H9 (cell line): ENCODE results near the gene MIA3. TPM values are rescaled to one million over a fixed set of nuclear protein-coding genes. Genes with fewer than 3 reads are reported as not detected.

ENCODE experiments used
- DNase-seq: peaks from one replicate; pipeline ENCODE4 v3.0.0-alpha.2; 2017
- H2AFZ ChIP-seq: one replicate; pipeline ENCODE4 v1.6.1; 2013; ENCODE audit warnings: mild to moderate bottlenecking, low read length, control low read depth, moderate library complexity
- H2AK5ac ChIP-seq: 2 replicates; pipeline ENCODE4 v1.6.1; 2013; ENCODE audit warnings: low read length, control low read depth, mixed read lengths; ENCODE audit not compliant: insufficient read length
- H2BK120ac ChIP-seq: one replicate; pipeline ENCODE4 v1.6.1; 2013; ENCODE audit warnings: low read depth, mild to moderate bottlenecking, low read length, control low read depth, inconsistent platforms; ENCODE audit not compliant: poor library complexity, severe bottlenecking
- H2BK12ac ChIP-seq: 2 replicates; pipeline ENCODE4 v1.6.1; 2013; ENCODE audit warnings: low read length, control low read depth, mixed read lengths, low read depth; ENCODE audit not compliant: insufficient read length
- H2BK15ac ChIP-seq: 2 replicates; pipeline ENCODE4 v1.6.1; 2013; ENCODE audit warnings: low read depth, low read length, control low read depth
- H2BK20ac ChIP-seq: one replicate; pipeline ENCODE4 v1.6.1; 2013; ENCODE audit warnings: low read depth, mild to moderate bottlenecking, low read length, control low read depth, inconsistent platforms; ENCODE audit not compliant: poor library complexity, severe bottlenecking
- H2BK5ac ChIP-seq: 2 replicates; pipeline ENCODE4 v1.6.1; 2013; ENCODE audit warnings: low read length, control low read depth, mixed read lengths; ENCODE audit not compliant: insufficient read length
- H3K14ac ChIP-seq: 2 replicates; pipeline ENCODE4 v1.6.1; 2013; ENCODE audit warnings: low read length, control low read depth; ENCODE audit not compliant: insufficient read depth
- H3K18ac ChIP-seq: 2 replicates; pipeline ENCODE4 v1.6.1; 2013; ENCODE audit warnings: low read depth, mild to moderate bottlenecking, mixed read lengths, low read length, control low read depth; ENCODE audit not compliant: insufficient read length
- H3K23ac ChIP-seq: 2 replicates; pipeline ENCODE4 v1.6.1; 2013; ENCODE audit warnings: low read length, control low read depth, mixed read lengths, low read depth; ENCODE audit not compliant: insufficient read length
- H3K23me2 ChIP-seq: 2 replicates; pipeline ENCODE4 v1.6.1; 2013; ENCODE audit warnings: low read depth, mild to moderate bottlenecking, mixed read lengths, low read length, control low read depth; ENCODE audit not compliant: insufficient read length, poor library complexity, severe bottlenecking
- H3K27ac ChIP-seq: 2 replicates; pipeline ENCODE4 v1.5.1; 2013; ENCODE audit warnings: low read length, control low read depth, mixed read lengths, low read depth; ENCODE audit not compliant: insufficient read length
- H3K27me3 ChIP-seq: 2 replicates; pipeline ENCODE4 v1.6.1; 2013; ENCODE audit warnings: low read length, control low read depth, inconsistent platforms; ENCODE audit not compliant: insufficient read depth
- H3K4ac ChIP-seq: 2 replicates; pipeline ENCODE4 v1.6.1; 2013; ENCODE audit warnings: low read depth, mild to moderate bottlenecking, control low read depth, inconsistent platforms, low read length, moderate library complexity
- H3K4me1 ChIP-seq: 2 replicates; pipeline ENCODE4 v1.6.1; 2013; ENCODE audit warnings: low read length, control low read depth, inconsistent platforms; ENCODE audit not compliant: insufficient read depth
- H3K4me2 ChIP-seq: 2 replicates; pipeline ENCODE4 v1.6.1; 2013; ENCODE audit warnings: low read length, control low read depth, mixed read lengths; ENCODE audit not compliant: insufficient read length, insufficient read depth
- H3K56ac ChIP-seq: 2 replicates; pipeline ENCODE4 v1.6.1; 2013; ENCODE audit warnings: low read depth, mild to moderate bottlenecking, mixed read lengths, low read length, control low read depth; ENCODE audit not compliant: insufficient read length
- H3K79me1 ChIP-seq: 2 replicates; pipeline ENCODE4 v1.6.1; 2013; ENCODE audit warnings: low read depth, mild to moderate bottlenecking, moderate library complexity, low read length, control low read depth, inconsistent platforms; ENCODE audit not compliant: insufficient read depth, poor library complexity, severe bottlenecking
- H3K79me2 ChIP-seq: 2 replicates; pipeline ENCODE4 v1.6.1; 2013; ENCODE audit warnings: low read length, control low read depth, inconsistent platforms; ENCODE audit not compliant: insufficient read depth
- H3K9ac ChIP-seq: 2 replicates; pipeline ENCODE4 v1.6.1; 2013; ENCODE audit warnings: low read length, control low read depth, mixed read lengths; ENCODE audit not compliant: insufficient read length; ENCODE audit errors: extremely low read depth
- H3K9me3 ChIP-seq: one replicate; pipeline ENCODE4 v1.6.1; 2013; ENCODE audit warnings: low read depth, low read length, inconsistent platforms; ENCODE audit not compliant: control insufficient read depth
- H3T11ph ChIP-seq: one replicate; pipeline ENCODE4 v1.6.1; 2013; ENCODE audit warnings: mild to moderate bottlenecking, low read length, control low read depth, inconsistent platforms
- H4K20me1 ChIP-seq: one replicate; pipeline ENCODE4 v1.6.1; 2013; ENCODE audit not compliant: control insufficient read depth, insufficient read length, insufficient read depth
- H4K5ac ChIP-seq: 2 replicates; pipeline ENCODE4 v1.6.1; 2013; ENCODE audit warnings: low read depth, mild to moderate bottlenecking, mixed read lengths, low read length, control low read depth; ENCODE audit not compliant: insufficient read length
- H4K8ac ChIP-seq: replicated peaks from 2 replicates; pipeline ENCODE4 v1.6.1; 2013; ENCODE audit warnings: low read length, control low read depth, mixed read lengths, low read depth; ENCODE audit not compliant: insufficient read length
- H4K91ac ChIP-seq: 2 replicates; pipeline ENCODE4 v1.6.1; 2013; ENCODE audit warnings: low read depth, mild to moderate bottlenecking, moderate library complexity, mixed read lengths, low read length, control low read depth; ENCODE audit not compliant: insufficient read length
- H3K27ac Mint-ChIP-seq, 3 experiments: 2 replicates in 2 of 3; 3 replicates in 1 of 3; pipeline ENCODE4 v1.8.0; 2020 to 2021; ENCODE audit warnings: mixed read lengths in 3 of 3, mild to moderate bottlenecking in 1 of 3, moderate library complexity in 1 of 3
- H3K27me3 Mint-ChIP-seq: 2 replicates; pipeline ENCODE4 v1.8.0; 2021; ENCODE audit warnings: low read depth, mild to moderate bottlenecking, moderate library complexity, mixed read lengths
- H3K36me3 Mint-ChIP-seq, 3 experiments: 2 replicates in 2 of 3; 3 replicates in 1 of 3; pipeline ENCODE4 v1.8.0; 2020 to 2021; ENCODE audit warnings: low read depth in 3 of 3, mixed read lengths in 3 of 3; ENCODE audit not compliant: insufficient read depth in 1 of 3
- H3K4me1 Mint-ChIP-seq, 2 experiments: 2 replicates each; pipeline ENCODE4 v1.8.0; 2020; ENCODE audit warnings: mixed read lengths in 2 of 2
- H3K4me3 Mint-ChIP-seq, 2 experiments: 2 replicates in 1 of 2; 3 replicates in 1 of 2; pipeline ENCODE4 v1.8.0; 2020 to 2021; ENCODE audit warnings: mild to moderate bottlenecking in 2 of 2, mixed read lengths in 2 of 2, moderate library complexity in 1 of 2
- H3K9me3 Mint-ChIP-seq, 2 experiments: 2 replicates in 1 of 2; 3 replicates in 1 of 2; pipeline ENCODE4 v1.8.0; 2020; ENCODE audit warnings: mild to moderate bottlenecking in 2 of 2, mixed read lengths in 2 of 2, moderate library complexity in 1 of 2
- CTCF ChIP-seq: fragments of 200-600 bp; sonication (generic); conservative IDR thresholded peaks from 3 replicates; pipeline ENCODE4 v1.8.0; 2021; ENCODE audit warnings: antibody characterized with exemption, mild to moderate bottlenecking
- WGBS: extraction: QIAGEN DNeasy Blood & Tissue Kit; methylation state at CpG from one replicate; pipeline ENCODE4 v1.1.7; 2013; ENCODE audit warnings: missing lambda C conversion rate, low lambda C conversion rate, mixed read lengths; ENCODE audit not compliant: insufficient read length; ENCODE audit errors: extremely low coverage; 5-methylcytosine and 5-hydroxymethylcytosine counted together
- total RNA-seq: library from RNA; stranded (reverse); gene quantifications from 2 replicates; pipeline ENCODE4 v1.2.1, GENCODE V29; 2021

Gene MIA3
- total RNA-seq, 1 experiment from 2014 or later = 55.5 TPM

- Histone ChIP-seq H2AK5ac (no peak overlapping the region), H3K14ac (no peak overlapping the region)
Observed at GRCh38 chr1:222696741-222697140, 78.8 kb downstream of the MIA3 start.

More at GRCh38 chr1:222696741-222697140, 78.8 kb downstream of the MIA3 start:
- no peak overlapping the region for H2AFZ ChIP-seq
- H3K79me2 ChIP-seq = no peaks in the 10 kb centered on the region; the same call in 1 of the 2 replicates
- H3K79me1 ChIP-seq = peaks cover 3% of the 10 kb centered on the region
- no peak overlapping the region for H3K9ac ChIP-seq
- H3K4ac ChIP-seq = no peak overlapping the region
- no peak for DNase-seq
- H4K8ac ChIP-seq = no peak overlapping the region
- no peak overlapping the region for H3K18ac ChIP-seq
- no peak overlapping the region for H2BK120ac ChIP-seq
- H3T11ph ChIP-seq = no peak overlapping the region
- H2BK5ac ChIP-seq = no peak overlapping the region
- H3K4me1 ChIP-seq = no peaks in the 10 kb centered on the region
- no CpG with 5 or more reads among the region's 8 CpGs for WGBS
- H2BK12ac ChIP-seq = no peak overlapping the region
- peaks cover 13 to 27% (median 21%) of the 10 kb centered on the region in 3 experiments; a peak in 6 of 7 replicates for H3K36me3 Mint-ChIP-seq
- no peaks in the 10 kb centered on the region for H3K4me1 Mint-ChIP-seq
- H3K4me3 Mint-ChIP-seq = no peak overlapping the region
- no peak overlapping the region for H2BK15ac ChIP-seq
- H3K9me3 Mint-ChIP-seq = 0 out of 5 replicates have a peak, but pooled peaks cover 0 to 4% of the 10 kb centered on the region in 2 experiments
- no peaks in the 10 kb centered on the region for H3K27me3 ChIP-seq
- no peaks in the 10 kb centered on the region for H3K27me3 Mint-ChIP-seq
- no peak overlapping the region for H3K4me2 ChIP-seq
- H3K56ac ChIP-seq = no peak overlapping the region
- no peak overlapping the region for H4K5ac ChIP-seq
- H3K23me2 ChIP-seq = no peaks in the 10 kb centered on the region
- H4K20me1 ChIP-seq = no peaks in the 10 kb centered on the region
- no peaks in the 10 kb centered on the region for H3K9me3 ChIP-seq
- no peak overlapping the region for H3K23ac ChIP-seq
- H3K27ac ChIP-seq = no peak overlapping the region
- no peak overlapping the region for H4K91ac ChIP-seq
- TF ChIP-seq CTCF = no peak
- H2BK20ac ChIP-seq = no peak overlapping the region
- H3K27ac Mint-ChIP-seq = no peak overlapping the region
